Inferior parietal cortex (tissue), 1 donor: ENCODE measurements around the gene FMNL3.

Experiments
- DNase-seq: peaks from one replicate; pipeline ENCODE4 v3.0.0-alpha.2; 2016; ENCODE audit errors: extremely low spot score

The FMNL3 gene

DNA sequence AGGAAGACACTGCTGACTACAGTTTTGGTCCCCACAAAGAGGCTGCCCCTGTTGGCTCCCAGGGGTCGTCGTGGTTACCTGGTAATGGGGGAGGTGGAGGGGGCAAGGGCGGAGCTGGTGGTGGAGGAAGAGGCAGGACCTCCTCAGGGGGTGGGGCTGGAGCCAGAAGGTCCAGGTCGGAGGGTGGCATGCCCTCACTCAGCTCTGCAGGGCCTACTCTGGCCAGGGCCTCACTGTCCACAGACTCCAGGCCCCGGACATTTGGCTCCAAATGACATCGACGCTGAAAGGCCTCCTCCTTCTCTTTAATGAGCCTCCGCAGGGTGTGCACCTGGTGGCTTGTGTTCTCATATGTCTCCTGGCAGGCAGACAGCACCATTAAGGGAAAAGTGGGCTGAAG is 55.4 kb downstream of the FMNL3 start:
- no peak for DNase-seq

DNA sequence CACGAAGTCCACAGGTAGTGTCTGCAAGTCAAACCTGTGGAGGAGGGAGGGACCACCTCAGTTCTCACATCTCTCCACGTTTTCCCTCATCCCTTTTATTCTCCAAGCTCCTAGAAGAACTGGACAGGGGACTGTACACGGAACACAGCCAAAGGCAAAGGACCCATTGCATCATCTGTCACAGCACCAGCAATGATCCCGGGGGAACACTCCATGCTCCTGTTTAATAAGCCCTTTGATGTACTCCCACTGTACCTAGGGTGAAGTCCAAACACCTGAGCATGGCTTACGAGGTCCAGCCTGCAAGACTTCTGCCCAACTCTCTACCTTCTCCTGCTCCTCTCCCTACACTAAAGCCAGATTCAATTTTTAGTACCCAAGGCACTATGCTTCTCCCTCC is 57.3 kb downstream of the FMNL3 start:
- no peak for DNase-seq

- no peak for DNase-seq
Observed at GRCh38 chr12:49649445-49649844, 57.8 kb downstream of the FMNL3 start.

DNA sequence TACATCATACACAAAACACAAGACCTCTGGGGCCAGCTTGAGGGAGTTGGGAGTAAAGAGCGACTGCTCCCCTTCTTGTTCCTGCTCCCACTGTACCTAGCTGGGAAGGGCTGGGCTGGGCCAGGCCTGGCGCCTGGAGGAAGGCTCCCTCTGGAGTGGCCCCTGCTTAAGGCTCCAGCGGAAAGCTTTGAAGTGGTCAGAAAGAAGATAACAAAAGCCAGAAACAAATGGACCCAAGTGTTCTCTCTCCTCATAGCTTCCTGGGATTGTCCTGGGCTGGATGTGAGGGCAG is 58.5 kb downstream of the FMNL3 start:
- no peak for DNase-seq

DNA sequence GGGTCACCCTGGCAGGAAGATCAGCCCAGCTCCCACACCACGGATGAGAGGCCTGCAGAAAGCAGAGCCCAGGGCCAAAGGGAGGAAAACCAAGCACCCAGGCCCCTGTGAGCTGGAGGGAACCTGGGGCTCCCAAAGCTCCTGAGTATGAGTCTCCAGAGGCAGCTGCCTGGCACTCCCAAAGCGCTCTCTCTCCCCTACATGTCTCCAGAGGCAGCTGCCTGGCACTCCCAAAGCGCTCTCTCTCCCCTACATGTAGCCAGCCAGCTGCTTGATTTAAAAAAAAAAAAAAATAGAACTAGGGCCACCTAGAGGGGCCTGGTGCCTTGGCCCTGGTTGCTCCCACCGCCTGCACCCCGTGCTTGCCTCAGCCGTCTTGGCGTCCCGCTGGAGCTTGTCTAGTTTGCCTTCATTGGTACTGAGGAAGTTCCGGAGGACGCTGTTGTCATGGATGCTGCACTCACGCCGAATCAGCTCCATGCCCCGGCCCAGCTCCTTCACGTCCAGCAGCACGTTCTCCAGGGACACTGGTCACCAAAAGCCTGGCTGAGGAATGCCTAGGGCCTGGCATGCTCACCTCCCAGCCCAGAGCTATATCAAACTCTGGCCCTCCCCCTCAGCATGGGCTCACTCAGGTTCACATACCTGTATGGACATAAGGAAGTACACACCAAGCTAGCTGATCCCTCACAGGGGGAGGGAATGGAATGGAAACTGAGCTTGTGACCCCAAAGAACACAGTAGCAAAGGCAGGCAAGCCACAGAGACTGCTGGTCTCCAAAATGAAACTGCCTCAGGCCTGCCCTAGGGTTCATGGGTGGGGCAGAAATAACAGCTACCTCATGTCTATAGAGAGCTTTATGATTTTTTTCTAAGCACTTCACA is 59.1 kb downstream of the FMNL3 start:
- no peak for DNase-seq

- no peak for DNase-seq
Observed at GRCh38 chr12:49646871-49647654, 60.1 kb downstream of the FMNL3 start.

GRCh38 chr12:49646331-49646830 is 60.8 kb downstream of the FMNL3 start:
- no peak for DNase-seq

DNA sequence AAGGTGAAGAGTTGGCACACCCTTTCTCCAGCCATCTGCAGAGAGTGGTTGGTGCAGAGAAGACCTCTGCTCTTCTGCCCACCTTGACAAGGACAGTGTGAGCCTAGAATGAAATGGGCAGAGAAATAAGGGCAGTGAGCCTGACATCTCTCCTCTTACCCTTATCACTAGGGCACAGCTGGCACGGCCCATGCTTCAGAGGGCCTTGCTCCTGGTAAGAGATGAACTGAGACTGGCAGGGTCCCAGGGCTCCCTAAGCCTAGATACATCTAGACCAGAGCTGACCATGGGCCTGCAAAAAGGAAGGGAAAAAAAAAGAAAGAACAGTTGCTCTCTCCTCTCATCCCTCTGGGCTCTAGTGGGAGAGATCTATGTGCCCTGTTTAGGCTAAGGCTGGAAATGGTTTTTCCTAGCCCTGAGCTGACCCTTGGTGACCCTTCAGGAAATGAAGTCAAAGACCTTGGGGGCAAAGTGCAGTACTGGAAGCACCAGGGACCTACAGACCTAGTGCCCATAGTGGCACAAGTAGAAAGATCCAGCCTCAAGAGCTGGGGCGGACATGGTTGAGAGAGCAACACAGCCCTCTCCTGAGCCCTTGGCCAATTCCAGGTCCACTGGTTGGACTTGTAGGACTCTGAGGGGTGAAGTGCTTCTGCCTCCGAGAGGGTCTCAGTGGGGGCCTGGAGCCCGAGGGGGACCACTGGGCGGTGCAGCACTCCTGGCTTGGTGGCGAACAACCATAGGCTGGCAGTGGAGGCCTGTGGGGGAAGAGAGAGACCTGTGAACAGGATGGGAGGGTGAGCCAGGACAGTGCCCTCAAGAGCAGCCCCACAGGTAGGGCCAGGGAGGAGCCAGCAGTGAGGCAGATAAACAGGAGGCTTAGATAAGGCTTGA is 61.8 kb downstream of the FMNL3 start:
- DNase-seq = no peak

GRCh38 chr12:49644620-49644994 is 62.6 kb downstream of the FMNL3 start:
- peak; percentile 86 for DNase-seq

DNA sequence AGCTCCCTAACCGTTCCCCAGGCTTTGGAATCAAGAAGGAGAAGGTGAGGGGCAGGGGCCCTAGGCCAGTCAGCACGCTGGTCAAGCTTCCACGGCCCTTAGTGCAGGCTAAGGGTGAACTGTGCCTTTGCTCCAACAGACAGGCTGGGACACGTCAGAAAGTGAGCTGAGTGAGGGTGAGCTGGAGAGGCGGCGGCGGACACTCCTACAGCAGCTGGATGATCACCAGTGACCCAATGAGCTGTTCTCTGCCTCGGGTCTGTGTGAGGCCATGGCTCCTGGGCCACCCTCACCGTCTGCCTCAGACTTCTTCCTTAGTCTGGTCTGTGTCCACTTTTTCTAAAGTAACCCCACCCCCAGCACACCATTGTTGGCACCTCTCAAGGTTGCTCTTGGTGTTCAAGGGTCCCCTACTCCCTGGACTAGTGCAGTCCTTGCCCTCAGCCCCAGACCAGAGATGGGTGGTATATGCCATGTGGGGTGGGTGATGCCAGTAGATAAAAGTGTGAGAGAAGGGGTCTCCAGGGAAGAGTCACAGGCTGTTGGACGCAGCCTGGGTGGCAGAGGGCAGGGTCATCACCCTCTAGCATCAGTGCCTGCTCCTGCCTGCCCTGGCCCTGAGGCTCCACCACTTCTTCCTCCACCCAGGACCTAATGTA is 63.1 kb downstream of the FMNL3 start:
- DNase-seq = no peak

DNA sequence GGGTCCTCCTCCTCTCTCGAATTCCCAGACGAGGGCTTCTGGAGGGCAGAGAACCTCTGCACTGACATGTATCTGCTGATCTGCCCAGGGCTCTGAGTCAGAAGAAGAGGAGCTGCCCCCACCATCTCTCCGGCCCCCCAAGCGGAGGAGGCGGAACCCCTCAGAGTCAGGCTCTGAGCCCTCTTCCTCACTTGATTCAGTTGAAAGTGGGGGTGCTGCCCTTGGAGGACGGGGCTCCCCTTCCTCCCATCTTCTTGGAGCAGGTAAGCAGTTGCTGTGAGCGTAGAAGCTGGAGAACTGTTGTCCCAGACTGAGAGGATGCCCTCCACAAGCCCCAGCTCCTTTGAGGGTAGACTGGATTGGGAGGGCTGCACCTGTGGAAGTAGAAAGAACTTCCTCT is 64.1 kb downstream of the FMNL3 start:
- no peak for DNase-seq

DNA sequence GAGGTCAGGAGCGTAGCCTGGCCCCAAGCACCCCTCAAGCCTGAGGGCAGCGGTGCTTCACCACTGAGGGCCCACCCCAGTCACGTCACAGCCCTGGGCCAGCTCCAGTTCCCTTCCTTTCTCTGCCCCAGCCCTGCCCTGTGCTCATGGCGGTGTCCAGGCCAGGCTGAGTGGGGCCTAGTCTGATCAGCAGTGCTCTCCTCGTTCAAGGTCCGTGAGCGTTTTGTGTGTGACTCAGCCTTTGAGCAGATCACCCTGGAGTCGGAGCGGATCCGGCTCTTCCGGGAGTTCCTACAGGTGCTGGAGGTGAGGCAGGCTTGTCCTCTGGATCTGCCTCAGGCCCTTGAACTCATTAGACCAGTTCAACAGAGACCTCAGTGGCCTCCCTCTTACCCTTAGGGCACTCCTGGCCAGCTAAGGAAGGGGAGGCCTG is 64.8 kb downstream of the FMNL3 start:
- DNase-seq = no peak

- DNase-seq = no peak
Observed at GRCh38 chr12:49641748-49642369, 65.3 kb downstream of the FMNL3 start.

DNA sequence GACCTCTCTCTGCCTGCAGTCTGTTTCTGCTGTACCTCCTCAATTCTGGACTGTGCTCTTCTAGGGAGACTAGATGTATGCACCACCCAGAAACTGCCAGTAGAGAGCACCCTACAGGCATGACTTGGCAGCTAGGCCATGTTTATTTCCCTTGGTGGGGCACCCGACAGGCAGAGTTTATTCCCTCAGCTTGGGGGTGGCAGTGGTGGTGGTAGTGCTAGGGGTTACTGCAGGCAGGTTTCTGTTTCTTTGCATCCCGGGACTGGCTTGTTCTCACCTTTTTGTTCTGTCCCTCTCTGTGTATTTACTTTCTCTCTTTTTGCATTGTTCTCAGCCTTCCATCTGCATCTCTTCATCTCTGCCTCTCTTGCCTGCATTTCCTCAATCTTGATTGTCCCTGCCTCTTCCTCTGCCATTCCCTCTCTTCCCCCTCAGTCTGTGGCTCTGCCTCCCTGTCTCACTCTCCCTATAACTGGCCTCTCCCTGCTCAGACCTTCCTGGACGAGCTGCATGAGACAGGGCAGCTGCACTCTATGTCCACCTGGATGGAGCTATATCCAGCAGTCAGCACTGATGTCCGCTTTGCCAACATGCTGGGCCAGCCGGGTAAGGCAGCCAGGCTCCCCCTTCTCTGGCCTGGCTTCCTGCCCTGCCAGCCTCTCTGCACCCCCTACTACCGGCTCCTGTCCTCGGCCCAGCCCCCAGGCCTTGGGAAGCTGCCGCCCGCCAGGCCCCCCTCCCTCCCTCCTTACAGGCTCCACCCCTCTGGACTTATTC is 70.0 kb downstream of the FMNL3 start:
- peak; percentile 80 for DNase-seq

DNA sequence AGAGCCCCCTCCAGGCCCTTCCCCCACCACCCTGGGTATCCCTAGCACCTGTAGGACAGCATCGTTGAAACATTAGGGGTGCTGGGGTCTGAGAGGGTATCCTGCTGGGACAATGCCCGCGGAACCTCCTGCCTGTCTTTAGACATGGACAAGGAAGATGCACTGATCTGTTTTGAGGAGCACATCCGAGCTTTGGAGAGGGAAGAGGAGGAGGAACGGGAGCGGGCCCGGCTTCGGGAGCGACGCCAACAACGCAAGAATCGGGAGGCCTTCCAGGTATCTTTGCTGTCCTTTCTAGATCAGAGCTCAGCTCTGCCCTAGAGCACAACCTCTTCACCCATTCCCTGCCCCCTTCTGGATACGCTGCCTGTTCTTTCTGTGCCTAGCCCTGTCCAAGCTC is 70.6 kb downstream of the FMNL3 start:
- no peak for DNase-seq

- no peak for DNase-seq
Observed at GRCh38 chr12:49635656-49636055, 71.5 kb downstream of the FMNL3 start.

- DNase-seq = no peak
Observed at GRCh38 chr12:49635036-49635435, 72.2 kb downstream of the FMNL3 start.

DNA sequence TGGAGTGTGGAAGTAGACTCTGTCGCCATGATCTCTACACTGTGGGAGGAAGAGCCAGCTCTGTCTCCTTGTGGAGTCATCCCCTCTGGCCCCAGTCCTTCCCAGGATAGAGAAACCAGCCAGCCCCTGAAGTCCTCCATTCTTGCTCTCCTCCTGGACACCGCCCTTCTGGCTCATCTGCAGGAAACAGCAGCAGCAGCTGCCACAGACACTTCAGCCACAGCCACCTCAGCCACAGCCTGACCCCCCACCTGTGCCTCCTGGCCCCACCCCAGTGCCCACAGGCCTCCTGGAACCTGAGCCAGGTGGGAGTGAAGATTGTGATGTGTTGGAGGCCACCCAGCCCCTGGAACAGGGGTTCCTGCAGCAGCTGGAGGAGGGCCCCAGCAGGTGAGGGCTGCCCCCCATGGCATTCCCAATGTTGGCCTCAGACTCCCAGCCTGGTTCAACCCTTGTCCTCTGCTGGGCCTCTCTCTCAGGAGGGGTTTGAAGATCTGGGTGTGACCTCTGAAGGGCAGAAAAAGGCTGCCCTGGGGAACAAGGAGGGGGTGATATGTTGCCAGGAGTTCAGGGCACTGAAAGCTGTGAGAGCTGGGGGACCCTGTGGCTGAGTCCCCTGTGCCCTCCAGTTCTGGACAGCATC is 73.4 kb downstream of the FMNL3 start:
- DNase-seq = no peak

DNA sequence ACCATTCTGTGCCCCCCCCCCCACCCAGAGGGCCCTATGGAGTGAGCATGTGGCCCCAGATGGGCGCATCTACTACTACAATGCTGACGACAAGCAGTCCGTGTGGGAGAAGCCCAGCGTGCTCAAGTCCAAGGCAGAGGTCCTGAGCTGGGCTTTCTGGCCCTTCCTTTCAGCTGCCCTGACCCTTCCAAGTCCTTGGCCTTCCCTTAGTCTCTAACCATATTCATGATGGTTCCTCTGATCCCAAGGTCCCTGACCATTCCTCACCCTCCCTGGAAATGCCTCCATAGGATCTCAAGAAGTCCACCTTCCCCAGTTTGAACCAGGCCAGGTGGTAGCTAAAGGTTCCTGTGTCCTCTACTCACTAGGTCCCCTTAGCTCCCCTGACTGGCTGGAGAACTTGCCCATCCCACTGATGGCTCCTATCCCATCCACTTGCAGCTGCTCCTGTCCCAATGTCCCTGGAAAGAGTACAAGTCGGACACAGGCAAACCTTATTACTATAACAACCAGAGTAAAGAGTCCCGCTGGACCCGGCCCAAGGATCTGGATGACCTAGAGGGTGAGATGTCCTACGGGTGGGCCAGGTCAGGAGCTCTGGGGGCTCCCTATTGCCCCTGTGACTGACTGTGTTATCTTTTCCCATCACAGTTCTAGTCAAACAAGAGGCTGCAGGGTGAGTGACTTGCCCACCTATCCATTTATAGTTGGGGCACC is 74.1 kb downstream of the FMNL3 start:
- no peak for DNase-seq
